ENCODE data around the gene LRRC15.

DNA sequence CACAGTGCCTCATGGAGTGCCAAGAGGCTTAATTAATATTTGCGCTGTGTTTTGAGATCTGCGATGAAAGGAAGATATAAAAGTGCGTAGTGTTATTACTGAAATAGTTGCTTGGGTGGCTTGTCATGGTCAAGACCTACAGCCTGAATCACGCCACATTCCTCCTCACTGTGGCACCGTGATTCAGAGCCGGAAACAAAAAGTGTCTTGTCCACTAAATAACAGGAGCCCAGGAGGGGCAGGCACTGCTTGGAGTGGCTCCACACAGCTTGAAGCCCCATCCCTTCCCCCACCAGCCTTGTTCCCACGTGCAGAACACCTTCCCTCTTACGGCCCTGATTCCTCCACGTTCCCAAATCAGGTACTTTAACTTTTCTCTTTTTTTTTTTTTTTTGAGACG, 1.2 kb upstream of the LRRC15 start:
- no peak for TF ChIP-seq FOXK2 (IDR thresholded peaks at IDR 0.05)
- TF ChIP-seq SP1 (IDR thresholded peaks at IDR 0.05): no peak
- no peak for TF ChIP-seq FOXA1 (IDR thresholded peaks at IDR 0.05)
- no peak for TF ChIP-seq SUZ12 (IDR thresholded peaks at IDR 0.05)
- no peak for TF ChIP-seq FOXM1 (IDR thresholded peaks at IDR 0.05; ENCODE audit: borderline replicate concordance)
- no peak for TF ChIP-seq ZNF384 (IDR thresholded peaks at IDR 0.05)

Data from HEK293T (cell line).